BJ (cell line): ENCODE data around the gene GGCT. TPM values are rescaled to one million over a fixed set of nuclear protein-coding genes. Genes with fewer than 3 reads are reported as not detected.
A peak's percentile ranks its signal among the peaks of the same experiment; 100 is the strongest.

Experiments
- CTCF ChIA-PET: fragments of 350-600 bp; formaldehyde crosslinking; extraction: SDS; loops from one replicate; lab custom pipeline; 2021; ENCODE audit warnings: antibody characterized with exemption, inconsistent platforms; lab: Yijun Ruan, JAX
- POLR2A ChIA-PET: fragments of 300-600 bp; sonication (Branson Sonifier 250); formaldehyde crosslinking; extraction: SDS; loops from one replicate; lab custom pipeline; 2021; ENCODE audit warnings: antibody characterized with exemption; lab: Charles Lee
- DNase-seq: peaks from one replicate; pipeline ENCODE4 v3.0.0-alpha.2; 2011; ENCODE audit warnings: low read depth
- H3K27me3 ChIP-seq: 2 replicates; pipeline ENCODE4 v1.6.0; 2011; ENCODE audit warnings: low read length; ENCODE audit not compliant: control insufficient read depth, insufficient read depth
- H3K36me3 ChIP-seq: 2 replicates; pipeline ENCODE4 v1.5.1; 2011; ENCODE audit warnings: low read length; ENCODE audit not compliant: control insufficient read depth, insufficient read depth
- H3K4me3 ChIP-seq: 2 replicates; pipeline ENCODE4 v1.5.1; 2011; ENCODE audit warnings: low read depth, mild to moderate bottlenecking, control low read depth, low read length
- CTCF ChIP-seq: IDR thresholded peaks from 2 replicates; pipeline ENCODE4 v1.5.1; 2011; ENCODE audit warnings: low read depth, mild to moderate bottlenecking, control low read depth, inconsistent platforms, low read length, moderate library complexity; ENCODE audit not compliant: insufficient read depth
- polyA minus RNA-seq: library from RNA; depleted of rRNA, polyadenylated mRNA; stranded (reverse); fragments of >200 nt; gene quantifications from 2 replicates; pipeline ENCODE4 v1.2.3, GENCODE V29; 2011; rRNA and poly(A)+ RNA removed
- polyA plus RNA-seq: library from polyadenylated mRNA; depleted of rRNA; stranded (reverse); fragments of >200 nt; gene quantifications from 2 replicates; pipeline ENCODE4 v1.2.3, GENCODE V29; 2011; rRNA removed

Gene GGCT
- 16.5 and 18.8 TPM in 2 replicates for polyA plus RNA-seq
- polyA minus RNA-seq, result 2.3 and 6.4 TPM in 2 replicates

GRCh38 chr7:30504301-30505173, at the start of gene GGCT:
TSS of gene GGCT (minus strand) at chr7:30504829. CDS start at chr7:30504709, 120 bp downstream.
- peak; percentile 91 for DNase-seq
- Histone ChIP-seq H3K27me3 (no peaks in the 10 kb centered on the region), H3K36me3 (no peaks in the 10 kb centered on the region), H3K4me3 (peak within 1 kb of the TSS; percentile 61)
- ChIA-PET CTCF (no interaction called here), POLR2A (no interaction called here)
- no peak for TF ChIP-seq CTCF

- TF ChIP-seq CTCF, result no peak
- POLR2A ChIA-PET, result no interaction called here
- no peaks in the 10 kb centered on the region; the same call in 1 of the 2 replicates for H3K36me3 ChIP-seq
- no peaks in the 10 kb centered on the region for H3K27me3 ChIP-seq
- no peak overlapping the region for H3K4me3 ChIP-seq
- DNase-seq, result no peak
- CTCF ChIA-PET, result interaction anchor here (0.7 to 1.6 kb wide), 2 partner anchors 11 to 278 kb away, joined by 3 to 10 read pairs; no protein-coding TSS in a partner anchor
Measured at GRCh38 chr7:30553546-30553945, 48.9 kb upstream of the GGCT start.

- TF ChIP-seq CTCF, result no peak
- CTCF ChIA-PET, result interaction anchor here (1.6 kb wide), 1 partner anchor 11 kb away, joined by 10 read pairs; no protein-coding TSS in a partner anchor
- Histone ChIP-seq H3K4me3 (no peak overlapping the region), H3K27me3 (no peaks in the 10 kb centered on the region), H3K36me3 (no peaks in the 10 kb centered on the region; the same call in 1 of the 2 replicates)
- POLR2A ChIA-PET, result no interaction called here
- no peak for DNase-seq
Measured at GRCh38 chr7:30553141-30553540, 48.5 kb upstream of the GGCT start.

- H3K36me3 ChIP-seq, result no peaks in the 10 kb centered on the region; the same call in 1 of the 2 replicates
- TF ChIP-seq CTCF, result no peak
- DNase-seq, result no peak
- H3K27me3 ChIP-seq, result no peaks in the 10 kb centered on the region
- no peak overlapping the region for H3K4me3 ChIP-seq
- POLR2A ChIA-PET, result interaction anchor here (0.6 kb wide), 1 partner anchor 17 kb away, joined by 3 read pairs; no protein-coding TSS in a partner anchor
- CTCF ChIA-PET, result no interaction called here
Measured at GRCh38 chr7:30552330-30552729, 47.7 kb upstream of the GGCT start.

- Histone ChIP-seq H3K4me3 (no peak overlapping the region), H3K27me3 (no peaks in the 10 kb centered on the region), H3K36me3 (no peaks in the 10 kb centered on the region; the same call in 1 of the 2 replicates)
- CTCF ChIA-PET, result interaction anchor here (0.9 to 8.1 kb wide), 9 partner anchors 11 to 195 kb away, joined by 3 to 178 read pairs (median 4); no protein-coding TSS in a partner anchor
- no peak for DNase-seq
- no peak for TF ChIP-seq CTCF
- POLR2A ChIA-PET, result no interaction called here
Measured at GRCh38 chr7:30549931-30550493, 45.4 kb upstream of the GGCT start.
